ENCODE data around the gene KCNA10.

The KCNA10 gene

GRCh38 chr1:110523011-110523410 lies 4.0 kb upstream of the KCNA10 start:
- Histone ChIP-seq H3K36me3 (ENCODE audit: control insufficient read depth in 2 of 2, insufficient read depth in 1 of 2, low read length in 2 of 2) (no peaks in the 10 kb centered on the region), H3K9me3 (ENCODE audit: control insufficient read depth, insufficient read depth, low read depth, low read length) (no peaks in the 10 kb centered on the region), H3K4me1 (ENCODE audit: control insufficient read depth, insufficient read depth, low read length) (no peaks in the 10 kb centered on the region), H3K4me3 (ENCODE audit: low read depth, low read length) (no peak overlapping the region), H3K27ac (ENCODE audit: extremely low read depth, low read depth, low read length) (no peak overlapping the region)
- POLR2A ChIA-PET: no interaction called here
- no peak for TF ChIP-seq KLF1 (tag by site-specific recombination; IDR thresholded peaks at IDR 0.05)
- TF ChIP-seq, protein P1, sequence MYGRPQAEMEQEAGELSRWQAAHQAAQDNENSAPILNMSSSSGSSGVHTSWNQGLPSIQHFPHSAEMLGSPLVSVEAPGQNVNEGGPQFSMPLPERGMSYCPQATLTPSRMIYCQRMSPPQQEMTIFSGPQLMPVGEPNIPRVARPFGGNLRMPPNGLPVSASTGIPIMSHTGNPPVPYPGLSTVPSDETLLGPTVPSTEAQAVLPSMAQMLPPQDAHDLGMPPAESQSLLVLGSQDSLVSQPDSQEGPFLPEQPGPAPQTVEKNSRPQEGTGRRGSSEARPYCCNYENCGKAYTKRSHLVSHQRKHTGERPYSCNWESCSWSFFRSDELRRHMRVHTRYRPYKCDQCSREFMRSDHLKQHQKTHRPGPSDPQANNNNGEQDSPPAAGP (tag by site-specific recombination; IDR thresholded peaks at IDR 0.05): no peak
- TF ChIP-seq ZNF26 (tag by site-specific recombination; IDR thresholded peaks at IDR 0.05): no peak
- no peak for TF ChIP-seq ZNF626 (tag by site-specific recombination; IDR thresholded peaks at IDR 0.05)
- no peak for TF ChIP-seq ZNF560 (tag by site-specific recombination; IDR thresholded peaks at IDR 0.05; ENCODE audit: borderline replicate concordance)
- no peak for TF ChIP-seq SCRT1 (tag by site-specific recombination; IDR thresholded peaks at IDR 0.05; ENCODE audit: borderline replicate concordance)
- TF ChIP-seq ZNF302 (tag by site-specific recombination; IDR thresholded peaks at IDR 0.05; ENCODE audit: low read depth): no peak
- TF ChIP-seq, protein P2, sequence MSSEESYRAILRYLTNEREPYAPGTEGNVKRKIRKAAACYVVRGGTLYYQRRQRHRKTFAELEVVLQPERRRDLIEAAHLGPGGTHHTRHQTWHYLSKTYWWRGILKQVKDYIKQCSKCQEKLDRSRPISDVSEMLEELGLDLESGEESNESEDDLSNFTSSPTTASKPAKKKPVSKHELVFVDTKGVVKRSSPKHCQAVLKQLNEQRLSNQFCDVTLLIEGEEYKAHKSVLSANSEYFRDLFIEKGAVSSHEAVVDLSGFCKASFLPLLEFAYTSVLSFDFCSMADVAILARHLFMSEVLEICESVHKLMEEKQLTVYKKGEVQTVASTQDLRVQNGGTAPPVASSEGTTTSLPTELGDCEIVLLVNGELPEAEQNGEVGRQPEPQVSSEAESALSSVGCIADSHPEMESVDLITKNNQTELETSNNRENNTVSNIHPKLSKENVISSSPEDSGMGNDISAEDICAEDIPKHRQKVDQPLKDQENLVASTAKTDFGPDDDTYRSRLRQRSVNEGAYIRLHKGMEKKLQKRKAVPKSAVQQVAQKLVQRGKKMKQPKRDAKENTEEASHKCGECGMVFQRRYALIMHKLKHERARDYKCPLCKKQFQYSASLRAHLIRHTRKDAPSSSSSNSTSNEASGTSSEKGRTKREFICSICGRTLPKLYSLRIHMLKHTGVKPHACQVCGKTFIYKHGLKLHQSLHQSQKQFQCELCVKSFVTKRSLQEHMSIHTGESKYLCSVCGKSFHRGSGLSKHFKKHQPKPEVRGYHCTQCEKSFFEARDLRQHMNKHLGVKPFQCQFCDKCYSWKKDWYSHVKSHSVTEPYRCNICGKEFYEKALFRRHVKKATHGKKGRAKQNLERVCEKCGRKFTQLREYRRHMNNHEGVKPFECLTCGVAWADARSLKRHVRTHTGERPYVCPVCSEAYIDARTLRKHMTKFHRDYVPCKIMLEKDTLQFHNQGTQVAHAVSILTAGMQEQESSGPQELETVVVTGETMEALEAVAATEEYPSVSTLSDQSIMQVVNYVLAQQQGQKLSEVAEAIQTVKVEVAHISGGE (tag by site-specific recombination; conservative IDR thresholded peaks at IDR 0.05; ENCODE audit: low read depth): no peak
- TF ChIP-seq ZNF366 (tag by site-specific recombination; conservative IDR thresholded peaks at IDR 0.05): no peak
- CTCF ChIA-PET: interaction anchor here (1.5 to 11.3 kb wide), 8 partner anchors 13 to 258 kb away, joined by 4 to 113 read pairs (median 17); no protein-coding TSS in a partner anchor

DNA sequence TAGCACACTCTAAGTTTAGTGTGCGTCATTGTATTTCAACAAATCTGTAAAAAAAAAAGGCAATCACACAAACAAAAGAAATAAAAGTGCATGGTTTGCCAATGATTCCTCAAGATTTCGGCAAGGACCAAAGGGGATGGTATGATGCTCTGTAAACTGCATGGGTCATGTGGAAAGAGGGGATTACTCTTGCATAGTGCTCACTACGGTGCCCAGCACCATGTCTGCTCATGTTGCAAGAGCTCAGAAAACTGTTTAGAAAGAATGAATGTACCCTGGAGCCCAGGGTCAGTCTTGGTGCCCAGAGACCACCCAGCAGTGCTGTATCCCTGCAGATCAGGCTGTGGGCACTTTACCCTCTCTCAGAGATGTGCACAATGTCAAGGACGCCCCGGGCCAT lies 3.6 kb upstream of the KCNA10 start:
- POLR2A ChIA-PET: no interaction called here
- Histone ChIP-seq H3K9me3 (ENCODE audit: control insufficient read depth, insufficient read depth, low read depth, low read length) (no peaks in the 10 kb centered on the region), H3K36me3 (ENCODE audit: control insufficient read depth in 2 of 2, insufficient read depth in 1 of 2, low read length in 2 of 2) (no peaks in the 10 kb centered on the region), H3K27ac (ENCODE audit: extremely low read depth, low read depth, low read length) (no peak overlapping the region), H3K4me1 (ENCODE audit: control insufficient read depth, insufficient read depth, low read length) (no peaks in the 10 kb centered on the region), H3K4me3 (ENCODE audit: low read depth, low read length) (no peak overlapping the region)
- CTCF ChIA-PET: interaction anchor here (0.6 to 11.3 kb wide), 10 partner anchors 13 to 259 kb away, joined by 3 to 113 read pairs (median 12); no protein-coding TSS in a partner anchor
- TF ChIP-seq ZNF610 (tag by site-specific recombination; IDR thresholded peaks at IDR 0.05; ENCODE audit: borderline replicate concordance): no peak
- no peak for TF ChIP-seq OVOL3 (tag by site-specific recombination; IDR thresholded peaks at IDR 0.05)
- no peak for TF ChIP-seq KLF7 (tag by site-specific recombination; IDR thresholded peaks at IDR 0.05; ENCODE audit: borderline replicate concordance)
- no peak for TF ChIP-seq BCL6B (tag by site-specific recombination; IDR thresholded peaks at IDR 0.05)
- no peak for TF ChIP-seq ZNF266 (tag by site-specific recombination; IDR thresholded peaks at IDR 0.05; ENCODE audit: low read depth)
- TF ChIP-seq ZNF132 (tag by site-specific recombination; IDR thresholded peaks at IDR 0.05; ENCODE audit: borderline replicate concordance): no peak
- TF ChIP-seq, protein P3, sequence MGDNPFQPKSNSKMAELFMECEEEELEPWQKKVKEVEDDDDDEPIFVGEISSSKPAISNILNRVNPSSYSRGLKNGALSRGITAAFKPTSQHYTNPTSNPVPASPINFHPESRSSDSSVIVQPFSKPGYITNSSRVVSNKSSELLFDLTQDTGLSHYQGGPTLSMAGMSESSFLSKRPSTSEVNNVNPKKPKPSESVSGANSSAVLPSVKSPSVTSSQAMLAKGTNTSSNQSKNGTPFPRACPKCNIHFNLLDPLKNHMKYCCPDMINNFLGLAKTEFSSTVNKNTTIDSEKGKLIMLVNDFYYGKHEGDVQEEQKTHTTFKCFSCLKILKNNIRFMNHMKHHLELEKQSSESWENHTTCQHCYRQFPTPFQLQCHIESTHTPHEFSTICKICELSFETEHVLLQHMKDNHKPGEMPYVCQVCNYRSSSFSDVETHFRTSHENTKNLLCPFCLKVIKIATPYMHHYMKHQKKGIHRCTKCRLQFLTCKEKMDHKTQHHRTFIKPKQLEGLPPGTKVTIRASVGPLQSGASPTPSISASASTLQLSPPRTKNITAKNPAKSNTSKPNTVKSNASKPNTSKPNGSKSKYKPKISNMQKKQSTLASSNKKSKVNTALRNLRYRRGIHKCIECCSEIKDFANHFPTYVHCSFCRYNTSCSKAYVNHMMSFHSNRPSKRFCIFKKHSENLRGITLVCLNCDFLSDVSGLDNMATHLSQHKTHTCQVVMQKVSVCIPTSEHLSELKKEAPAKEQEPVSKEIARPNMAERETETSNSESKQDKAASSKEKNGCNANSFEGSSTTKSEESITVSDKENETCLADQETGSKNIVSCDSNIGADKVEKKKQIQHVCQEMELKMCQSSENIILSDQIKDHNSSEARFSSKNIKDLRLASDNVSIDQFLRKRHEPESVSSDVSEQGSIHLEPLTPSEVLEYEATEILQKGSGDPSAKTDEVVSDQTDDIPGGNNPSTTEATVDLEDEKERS (tag by site-specific recombination; IDR thresholded peaks at IDR 0.05): no peak
- TF ChIP-seq, protein P4, sequence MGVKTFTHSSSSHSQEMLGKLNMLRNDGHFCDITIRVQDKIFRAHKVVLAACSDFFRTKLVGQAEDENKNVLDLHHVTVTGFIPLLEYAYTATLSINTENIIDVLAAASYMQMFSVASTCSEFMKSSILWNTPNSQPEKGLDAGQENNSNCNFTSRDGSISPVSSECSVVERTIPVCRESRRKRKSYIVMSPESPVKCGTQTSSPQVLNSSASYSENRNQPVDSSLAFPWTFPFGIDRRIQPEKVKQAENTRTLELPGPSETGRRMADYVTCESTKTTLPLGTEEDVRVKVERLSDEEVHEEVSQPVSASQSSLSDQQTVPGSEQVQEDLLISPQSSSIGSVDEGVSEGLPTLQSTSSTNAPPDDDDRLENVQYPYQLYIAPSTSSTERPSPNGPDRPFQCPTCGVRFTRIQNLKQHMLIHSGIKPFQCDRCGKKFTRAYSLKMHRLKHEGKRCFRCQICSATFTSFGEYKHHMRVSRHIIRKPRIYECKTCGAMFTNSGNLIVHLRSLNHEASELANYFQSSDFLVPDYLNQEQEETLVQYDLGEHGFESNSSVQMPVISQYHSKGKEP (tag by site-specific recombination; IDR thresholded peaks at IDR 0.05): no peak
- TF ChIP-seq ZBTB49 (tag by site-specific recombination; IDR thresholded peaks at IDR 0.05; ENCODE audit: low read depth): no peak
- no peak for TF ChIP-seq SCRT1 (tag by site-specific recombination; IDR thresholded peaks at IDR 0.05; ENCODE audit: borderline replicate concordance)
- no peak for TF ChIP-seq ZNF155 (tag by site-specific recombination; IDR thresholded peaks at IDR 0.05)
